Motor neuron (in vitro differentiated cells): Measurements from ENCODE around the gene SAMD9L. TPM values are rescaled to one million over a fixed set of nuclear protein-coding genes. Genes with fewer than 3 reads are reported as not detected.
A peak's percentile ranks its signal among the peaks of the same experiment; 100 is the strongest.

Source experiments
- ATAC-seq, 8 experiments: fragments of 200-7000 bp; cut with Tn5 transposase; replicated peaks in 6 of 8; 2 replicates each; pipeline ENCODE4 v1.8.0; 2021; ENCODE audit warnings: mild to moderate bottlenecking in 8 of 8, moderate library complexity in 8 of 8
- H3K27ac ChIP-seq, 2 donors: fragments of 250-450 bp; sonication (Bioruptor Pico); 2 replicates each; pipeline ENCODE4 v1.9.0; 2021; ENCODE audit warnings: antibody characterized with exemption in 2 of 2, mild to moderate bottlenecking in 2 of 2, moderate library complexity in 1 of 2
- H3K4me1 ChIP-seq, 2 donors: fragments of 250-450 bp; sonication (Bioruptor Pico); replicated peaks in 1 of 2; 2 replicates each; pipeline ENCODE4 v1.6.1; 2021; ENCODE audit warnings: antibody characterized with exemption in 2 of 2, mild to moderate bottlenecking in 2 of 2, moderate library complexity in 1 of 2
- H3K4me3 ChIP-seq, 5 donors: fragments of 250-450 bp; sonication (Bioruptor Pico); 2 replicates each; pipeline ENCODE4 v1.9.0; 2021; ENCODE audit warnings: antibody characterized with exemption in 5 of 5, mild to moderate bottlenecking in 5 of 5, moderate library complexity in 4 of 5
- WGBS, 10 experiments: fragments of 450-650 bp; shearing (Covaris generic); methylation state at CpG; one replicate each; pipeline ENCODE4 v1.0.0; 2022; 5-methylcytosine and 5-hydroxymethylcytosine counted together
- in situ Hi-C, 9 experiments: fragments of 400-800 bp; cut with MboI; loops; one replicate each; pipeline ENCODE4 v1.15.0; 2021; ENCODE audit warnings: low sequenced_read_pairs in 9 of 9, low pct_unique_long_range_greater_than_20kb in 2 of 9; ENCODE audit not compliant: unreplicated experiment in 9 of 9
- total RNA-seq, 8 experiments: library from RNA; unstranded; fragments of 300-600 nt; gene quantifications; 2 replicates each; pipeline versions ENCODE4 v1.2.3 to v1.2.4, GENCODE V29; 2022

The SAMD9L gene
- total RNA-seq, 8 experiments from 2014 or later, result 0.04 to 68.1 (median 1.8) TPM; not detected in 1

DNA sequence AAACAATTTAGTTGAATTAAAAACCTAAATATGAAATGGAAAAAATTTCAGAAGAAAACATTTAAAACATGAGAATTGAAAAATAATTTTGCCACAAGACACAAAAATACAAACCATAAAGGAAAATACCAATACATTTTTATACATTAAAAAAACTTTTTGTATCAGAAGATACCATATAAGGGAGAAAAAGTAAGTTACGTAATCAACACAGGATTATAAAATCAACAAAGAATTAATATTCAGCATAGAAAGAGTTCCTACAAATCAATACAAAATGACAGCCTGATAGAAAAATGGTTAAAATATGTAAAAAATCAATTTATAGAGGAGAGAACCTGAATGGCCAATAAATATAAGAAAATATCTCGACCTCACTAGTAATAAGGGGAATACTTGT is 16.6 kb upstream of the SAMD9L start:
- in situ Hi-C loops, result no loop called here
- no peak for ATAC-seq
- Histone ChIP-seq H3K27ac (no peak overlapping the region), H3K4me1 (no peaks in the 10 kb centered on the region), H3K4me3 (no peak overlapping the region)
- WGBS, 10 experiments, result 40 to 92% (median 79%) methylated on average over 2 of the region's 2 CpGs; no CpG with 5 or more reads in 1 of the 10 experiments

DNA sequence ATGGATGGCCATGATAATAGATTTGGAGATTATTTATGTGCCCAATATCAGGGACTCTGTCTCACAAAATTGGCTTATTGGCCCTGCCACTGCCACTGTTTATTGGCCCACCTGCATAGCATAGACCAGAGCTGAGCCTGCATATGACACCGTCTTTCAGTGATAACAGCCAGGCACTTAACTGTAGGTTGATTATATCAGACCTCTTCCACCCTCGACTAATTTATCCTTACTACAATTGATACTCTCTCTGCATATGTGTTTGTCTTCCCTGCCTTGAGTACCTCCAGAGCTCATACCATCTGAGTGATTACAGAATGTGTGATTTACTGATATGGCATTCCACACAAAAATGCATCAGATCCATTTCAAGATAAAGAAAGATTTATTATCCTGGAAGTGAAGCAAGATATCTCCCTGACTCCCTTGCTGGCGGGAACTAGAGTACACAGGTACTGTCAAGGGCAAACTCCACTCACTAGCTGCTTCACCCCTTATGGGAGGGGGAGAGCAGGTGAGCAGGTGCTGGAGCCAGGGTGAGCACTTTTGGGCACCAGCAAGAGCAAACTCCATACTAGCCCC is 13.1 kb upstream of the SAMD9L start:
- no peak for ATAC-seq
- in situ Hi-C loops, result no loop called here
- 0 to 100% (median 60%) methylated on average over 1 to 3 of the region's 3 CpGs; no CpG with 5 or more reads in 3 of the 10 experiments for WGBS, 10 experiments
- no peaks in the 10 kb centered on the region for H3K4me1 ChIP-seq
- H3K4me3 ChIP-seq, result no peak overlapping the region
- no peak overlapping the region for H3K27ac ChIP-seq

DNA sequence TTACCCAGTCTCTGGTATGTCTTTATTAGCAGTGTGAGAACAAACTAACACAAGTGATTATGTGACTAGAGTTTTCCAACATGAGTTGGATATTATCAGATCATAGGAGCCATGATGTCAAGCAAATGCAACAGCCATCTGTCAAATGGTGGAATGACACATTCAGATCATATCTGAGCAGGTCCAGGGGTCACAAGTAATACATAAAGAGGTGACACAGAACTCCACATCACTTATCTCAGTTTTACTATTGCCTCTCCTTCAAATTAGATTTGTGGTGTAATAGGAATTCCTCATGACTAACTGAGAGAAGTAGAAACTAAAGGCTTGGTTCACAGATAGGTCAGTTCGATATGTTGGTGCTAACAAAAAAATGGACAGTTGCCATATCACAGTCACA is 12.2 kb upstream of the SAMD9L start:
- in situ Hi-C loops, result no loop called here
- WGBS, 10 experiments, result 0 to 60% (median 31%) methylated on average over 1 of the region's 1 CpG; no CpG with 5 or more reads in 4 of the 10 experiments
- H3K27ac ChIP-seq, result no peak overlapping the region
- no peak overlapping the region for H3K4me3 ChIP-seq
- ATAC-seq, result no peak
- H3K4me1 ChIP-seq, result no peaks in the 10 kb centered on the region

DNA sequence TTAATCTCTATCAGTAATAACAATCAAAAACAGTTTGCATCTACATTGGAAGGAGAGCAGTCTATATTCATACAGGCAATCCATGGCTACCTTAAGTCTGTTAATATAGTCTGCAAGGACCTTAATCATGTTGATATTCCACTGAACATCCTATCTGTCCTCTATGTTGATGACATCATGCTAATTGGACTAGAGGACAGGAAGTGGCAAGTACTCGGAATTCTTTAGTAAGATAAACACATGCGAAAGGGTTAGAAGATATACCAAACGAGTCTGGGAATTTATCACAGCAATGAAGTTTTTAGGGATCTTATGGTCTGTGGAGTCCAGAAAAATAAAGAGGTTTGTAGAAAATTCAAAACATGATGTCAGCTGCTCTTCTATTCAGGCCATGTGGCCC is 11.3 kb upstream of the SAMD9L start:
- WGBS, 10 experiments, result 48 to 89% (median 75%) methylated on average over 1 to 3 of the region's 3 CpGs; no CpG with 5 or more reads in 2 of the 10 experiments

DNA sequence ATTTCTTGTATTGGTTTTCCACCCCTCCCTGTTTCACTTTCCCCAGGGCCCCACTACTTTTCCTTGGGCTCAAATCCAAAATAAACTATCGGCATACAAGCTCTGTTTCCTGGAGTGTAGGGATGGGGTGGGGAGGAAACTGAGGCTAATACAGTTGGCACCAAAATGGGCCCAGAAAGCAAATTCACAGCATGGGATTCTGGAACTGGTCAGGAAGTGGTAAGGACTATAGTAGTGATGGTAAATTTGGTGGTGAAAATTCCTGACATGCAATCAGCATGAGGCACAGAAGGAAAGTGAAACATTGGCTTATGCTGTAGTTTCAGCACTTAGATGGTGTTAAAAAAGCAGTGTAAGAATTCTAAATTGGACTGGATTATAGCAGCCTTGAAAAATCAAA is 8.7 kb upstream of the SAMD9L start:
- Histone ChIP-seq H3K4me3 (no peak overlapping the region), H3K27ac (no peak overlapping the region), H3K4me1 (no peaks in the 10 kb centered on the region)
- no peak for ATAC-seq
- in situ Hi-C loops, result no loop called here
- WGBS, 10 experiments, result 17 to 100% (median 67%) methylated on average over 1 of the region's 1 CpG; no CpG with 5 or more reads in 4 of the 10 experiments

More for the DNA sequence above, 11.3 kb upstream of the SAMD9L start:
- H3K4me3 ChIP-seq, result no peak overlapping the region
- ATAC-seq, result no peak
- H3K4me1 ChIP-seq, result no peaks in the 10 kb centered on the region
- in situ Hi-C loops, result no loop called here
- no peak overlapping the region for H3K27ac ChIP-seq

DNA sequence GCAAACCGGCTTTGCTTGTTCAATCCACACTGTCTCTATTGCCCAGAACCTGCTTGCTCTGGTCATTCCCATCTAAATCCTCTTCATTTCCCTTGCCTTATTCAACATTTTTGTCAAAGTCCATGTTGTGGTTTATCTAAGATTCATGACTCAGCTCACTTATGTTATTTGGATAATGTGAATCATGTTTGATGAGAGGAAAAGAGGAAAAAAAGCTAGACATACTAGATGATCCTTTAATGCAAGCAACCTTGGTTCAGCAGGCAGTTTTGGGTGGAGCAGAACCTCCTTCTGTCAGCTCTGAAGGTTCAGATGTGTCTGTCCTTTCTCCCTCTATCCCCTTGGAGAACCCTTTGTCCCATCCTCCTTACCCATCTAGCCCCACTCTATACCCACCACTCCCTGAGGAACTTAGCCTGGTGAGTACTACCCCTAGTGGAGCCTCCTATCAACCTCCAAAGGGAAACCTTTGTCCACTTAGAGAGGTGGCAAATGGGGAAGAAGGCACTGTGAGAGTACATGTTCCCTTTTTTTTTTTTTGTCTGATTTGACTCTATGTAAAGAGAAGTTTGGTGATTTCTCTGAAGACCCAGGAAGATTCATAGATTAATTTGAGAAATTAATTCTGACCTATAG is 2.1 kb upstream of the SAMD9L start:
- Histone ChIP-seq H3K27ac (no peak overlapping the region), H3K4me1 (no peaks in the 10 kb centered on the region), H3K4me3 (no peak overlapping the region)
- in situ Hi-C loops, result no loop called here
- WGBS, 10 experiments, result 67 to 100% (median 86%) methylated on average over 1 of the region's 1 CpG; no CpG with 5 or more reads in 2 of the 10 experiments
- ATAC-seq, result peak in 1 of 8 experiments; percentile 8

DNA sequence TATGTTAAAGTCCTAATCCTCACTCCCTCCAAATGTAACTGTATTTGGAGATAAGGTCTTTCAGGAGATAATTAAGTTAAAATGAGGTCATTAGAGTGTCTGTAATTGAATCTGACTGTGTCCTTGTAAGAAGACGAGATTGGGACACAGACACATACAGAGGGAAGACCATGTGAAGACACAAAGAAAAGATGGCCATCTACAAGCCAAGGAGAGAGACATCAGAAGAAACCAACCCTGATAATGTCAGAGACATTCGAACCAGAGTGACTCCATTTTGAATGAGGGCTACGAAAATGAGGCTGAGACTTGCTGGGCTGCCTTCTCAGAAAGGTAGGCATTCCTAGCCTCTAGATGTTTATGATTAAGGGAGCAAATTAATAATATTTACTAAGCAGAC is 542 bp upstream of the SAMD9L start:
- H3K4me3 ChIP-seq, result no peak overlapping the region
- WGBS, 10 experiments, result 33 to 100% (median 85%) methylated on average over 1 to 3 of the region's 3 CpGs; no CpG with 5 or more reads in 1 of the 10 experiments
- H3K27ac ChIP-seq, result no peak overlapping the region
- ATAC-seq, result no peak
- H3K4me1 ChIP-seq, result no peaks in the 10 kb centered on the region
- in situ Hi-C loops, result no loop called here

DNA sequence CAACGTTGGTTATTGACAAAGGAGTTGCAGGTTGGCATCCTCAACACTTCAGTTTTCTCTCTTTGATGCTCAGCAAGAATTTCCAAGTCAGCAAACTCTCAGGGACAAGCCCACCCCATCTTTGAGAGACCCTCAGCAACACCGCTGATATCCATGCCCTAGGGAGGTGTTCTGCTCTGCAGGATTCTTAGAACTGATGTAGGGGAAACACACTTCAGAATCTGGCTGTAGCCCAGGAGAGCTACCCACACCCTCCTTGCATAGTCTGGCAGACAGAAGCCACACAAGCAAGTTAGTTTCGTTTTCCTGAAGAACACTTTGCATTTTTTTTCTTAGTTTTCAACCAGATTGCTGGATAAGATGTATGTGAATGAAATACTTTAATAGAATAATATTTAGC is 822 bp downstream of the SAMD9L start:
- ATAC-seq, result peak in 3 of 8 experiments; percentile 84 to 89 (median 85)
- in situ Hi-C loops, result no loop called here

DNA sequence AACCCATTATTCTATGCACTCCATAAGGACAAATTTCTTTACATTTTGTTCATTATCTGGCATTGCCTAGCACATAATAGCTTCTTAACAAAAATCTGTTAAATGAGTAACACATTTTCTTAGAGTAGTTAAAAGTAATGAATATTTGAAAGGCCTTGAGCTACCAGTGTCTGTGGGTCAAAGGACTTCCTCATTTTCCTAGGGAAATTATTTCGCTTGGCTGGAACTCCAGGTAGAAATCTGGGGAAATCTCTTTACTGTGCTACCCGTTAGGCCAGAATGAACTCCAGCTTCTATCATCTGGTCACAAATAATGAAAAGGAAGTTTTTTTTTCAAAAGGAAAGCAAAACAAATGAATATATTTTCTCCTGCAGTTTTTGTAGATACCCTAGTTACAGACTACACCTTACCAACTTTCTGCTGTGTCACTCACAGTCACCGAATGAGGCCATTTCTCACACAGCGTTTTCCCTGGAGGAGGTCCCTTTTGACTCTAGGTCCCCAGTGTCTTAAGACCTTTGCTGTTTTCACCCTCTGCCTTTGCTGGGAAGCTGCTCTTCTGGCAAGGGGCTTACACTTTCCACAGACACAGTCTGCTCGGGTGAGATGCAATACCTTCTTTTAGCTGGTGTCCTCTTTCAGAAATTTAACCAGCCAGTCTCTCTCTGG is 1.6 kb downstream of the SAMD9L start:
- ATAC-seq, result peak in 2 of 8 experiments; percentile 12 to 15
- Histone ChIP-seq H3K27ac (no peak overlapping the region), H3K4me1 (no peaks in the 10 kb centered on the region), H3K4me3 (no peak overlapping the region)
- WGBS, 10 experiments, result 54 to 100% (median 83%) methylated on average over 2 to 5 of the region's 5 CpGs
- in situ Hi-C loops, result no loop called here

More for the DNA sequence above, 822 bp downstream of the SAMD9L start:
- no peaks in the 10 kb centered on the region for H3K4me1 ChIP-seq
- WGBS, 10 experiments, result 0 to 69% (median 22%) methylated on average over 1 to 3 of the region's 3 CpGs; no CpG with 5 or more reads in 2 of the 10 experiments
- no peak overlapping the region for H3K4me3 ChIP-seq
- H3K27ac ChIP-seq, result no peak overlapping the region

DNA sequence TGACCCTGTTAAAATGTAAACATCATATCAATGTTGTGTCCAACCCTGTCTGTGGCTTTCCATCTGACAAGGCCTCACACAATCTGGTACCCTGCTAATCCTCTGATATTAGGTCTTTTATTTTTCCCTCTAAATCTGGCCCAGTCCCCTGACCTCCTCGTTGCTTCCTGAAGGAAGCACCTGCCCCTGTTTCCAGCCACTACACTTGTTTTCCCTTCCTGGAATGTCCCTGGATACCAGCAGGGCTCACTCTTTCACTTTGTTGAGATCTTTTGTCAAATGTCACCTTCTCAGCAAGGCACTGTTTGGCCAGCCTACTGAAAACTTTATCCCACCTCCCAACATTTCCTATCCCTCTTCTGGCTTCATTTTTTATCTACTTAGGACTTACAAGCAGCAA is 2.1 kb downstream of the SAMD9L start:
- in situ Hi-C loops, result no loop called here
- no peaks in the 10 kb centered on the region for H3K4me1 ChIP-seq
- H3K27ac ChIP-seq, result no peak overlapping the region
- WGBS, 10 experiments, result 7 to 83% (median 23%) methylated on average over 1 of the region's 1 CpG; no CpG with 5 or more reads in 4 of the 10 experiments
- ATAC-seq, result no peak
- no peak overlapping the region for H3K4me3 ChIP-seq

DNA sequence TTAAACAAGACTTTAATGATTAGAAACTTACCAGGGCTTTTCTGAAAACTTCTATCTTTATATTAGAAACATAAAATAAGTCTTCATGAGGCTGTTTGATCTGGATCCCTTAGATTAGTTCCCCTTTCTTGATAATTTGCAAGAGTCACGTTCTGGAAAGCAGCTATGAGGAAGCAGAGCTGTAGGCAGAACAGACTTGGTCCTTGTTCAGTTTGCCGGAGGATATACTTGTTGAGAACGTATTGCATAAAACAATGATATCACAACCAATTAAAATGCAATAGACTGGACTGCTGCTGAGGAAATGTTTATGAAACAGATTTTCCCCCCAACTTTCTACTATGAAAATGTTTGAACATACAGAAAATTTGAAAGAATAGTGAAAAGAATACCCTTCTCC is 2.8 kb downstream of the SAMD9L start:
- Histone ChIP-seq H3K27ac (no peak overlapping the region), H3K4me1 (no peaks in the 10 kb centered on the region), H3K4me3 (no peak overlapping the region)
- 44 to 90% (median 72%) methylated on average over 1 to 3 of the region's 3 CpGs for WGBS, 10 experiments
- in situ Hi-C loops, result no loop called here
- ATAC-seq, result no peak

DNA sequence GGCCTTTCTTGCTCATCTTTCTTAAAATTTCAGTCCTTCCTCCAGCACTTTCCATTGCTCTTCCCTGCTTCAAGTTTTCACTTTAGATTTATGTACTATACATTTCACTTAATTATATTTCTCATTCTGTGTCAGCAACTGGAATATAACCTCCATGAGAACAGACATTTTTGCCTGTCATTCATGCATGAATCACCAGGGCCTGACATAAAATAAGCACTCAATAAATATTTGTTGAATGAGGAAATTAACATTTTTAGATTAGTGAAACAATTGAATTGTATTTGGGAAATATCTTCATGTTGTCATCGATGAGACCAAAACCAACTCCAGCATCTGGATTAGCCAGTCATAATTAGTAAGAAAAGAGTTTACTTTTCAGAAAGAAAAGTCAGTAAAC is 6.1 kb downstream of the SAMD9L start:
- WGBS, 10 experiments, result 17 to 100% (median 81%) methylated on average over 1 of the region's 1 CpG; no CpG with 5 or more reads in 2 of the 10 experiments
- ATAC-seq, result no peak

DNA sequence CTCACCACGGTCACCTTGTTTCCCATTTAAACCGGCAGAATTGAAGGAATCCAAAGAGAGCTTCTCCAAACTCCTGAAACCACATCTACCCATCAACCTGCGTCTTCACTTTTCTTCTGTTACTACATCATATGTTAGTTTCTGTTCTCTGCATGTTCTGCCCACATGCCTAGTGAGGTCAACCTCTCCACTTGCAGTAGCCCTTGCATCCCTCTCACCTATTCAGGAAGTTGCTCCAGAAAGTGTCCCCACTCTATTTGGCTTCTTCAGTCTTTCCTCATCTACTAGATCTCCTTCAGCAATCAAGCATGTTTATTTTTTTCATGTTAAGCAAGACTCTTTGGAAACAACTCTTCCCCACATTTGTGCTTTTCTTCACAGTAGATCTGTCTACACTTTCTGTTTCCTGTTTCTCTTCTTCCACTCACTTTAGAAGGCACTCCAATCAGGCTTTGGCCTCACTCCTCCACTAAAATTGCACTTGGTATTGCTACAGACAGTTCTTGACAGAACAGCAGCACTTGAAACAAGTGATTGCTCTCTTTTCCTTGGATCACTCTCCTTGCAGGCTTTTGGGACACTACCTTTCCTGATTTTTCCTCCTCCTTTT is 7.5 kb downstream of the SAMD9L start:
- Histone ChIP-seq H3K4me1 (no peaks in the 10 kb centered on the region), H3K4me3 (no peak overlapping the region), H3K27ac (no peak overlapping the region)
- in situ Hi-C loops, result no loop called here
- 79 to 100% (median 81%) methylated on average over 1 to 3 of the region's 3 CpGs; no CpG with 5 or more reads in 3 of the 10 experiments for WGBS, 10 experiments
- no peak for ATAC-seq

More for the DNA sequence above, 6.1 kb downstream of the SAMD9L start:
- H3K27ac ChIP-seq, result no peak overlapping the region
- H3K4me1 ChIP-seq, result no peaks in the 10 kb centered on the region
- H3K4me3 ChIP-seq, result no peak overlapping the region
- in situ Hi-C loops, result no loop called here
